DND-41 (cell line): Measurements from ENCODE around the gene BBS5.

ENCODE experiments used
- ATAC-seq: fragments of 200-7000 bp; cut with Tn5 transposase; 3 replicates; pipeline ENCODE4 v1.9.1; 2021; ENCODE audit warnings: low read depth; ENCODE audit not compliant: insufficient read depth
- DNase-seq: peaks from one replicate; pipeline ENCODE4 v3.0.0-alpha.2; 2020
- H2AFZ ChIP-seq: 2 replicates; pipeline ENCODE4 v1.6.0; 2012; ENCODE audit warnings: low read depth, low read length
- H3K27ac ChIP-seq: 2 replicates; pipeline ENCODE4 v1.5.1; 2012; ENCODE audit warnings: low read length, inconsistent platforms
- H3K27me3 ChIP-seq: fragments of 200-600 bp; sonication (generic); 2 replicates; pipeline ENCODE4 v1.6.0; 2012; ENCODE audit warnings: low read length, mild to moderate bottlenecking, inconsistent platforms; ENCODE audit not compliant: insufficient read depth, poor library complexity
- H3K36me3 ChIP-seq: 2 replicates; pipeline ENCODE4 v1.5.1; 2012; ENCODE audit warnings: low read length, inconsistent platforms; ENCODE audit not compliant: insufficient read depth
- H3K4me1 ChIP-seq: 2 replicates; pipeline ENCODE4 v1.5.1; 2012; ENCODE audit warnings: mild to moderate bottlenecking, low read length; ENCODE audit not compliant: insufficient read depth
- H3K4me2 ChIP-seq: 2 replicates; pipeline ENCODE4 v1.6.0; 2012; ENCODE audit warnings: mild to moderate bottlenecking, moderate library complexity, low read length, inconsistent platforms; ENCODE audit not compliant: insufficient read depth
- H3K4me3 ChIP-seq, 2 experiments: fragments of 200-600 bp in 1 of 2; shearing (Covaris generic) in 1 of 2; 2 replicates each; pipeline ENCODE4 v1.5.1; 2012 to 2016; ENCODE audit warnings: inconsistent platforms in 2 of 2, low read length in 2 of 2, mild to moderate bottlenecking in 2 of 2, low read depth in 1 of 2, moderate library complexity in 1 of 2
- H3K79me2 ChIP-seq: 2 replicates; pipeline ENCODE4 v1.6.0; 2012; ENCODE audit warnings: low read length, inconsistent platforms; ENCODE audit not compliant: insufficient read depth
- H3K9ac ChIP-seq: 2 replicates; pipeline ENCODE4 v1.6.0; 2012; ENCODE audit warnings: low read depth, mild to moderate bottlenecking, inconsistent platforms, low read length, moderate library complexity
- H3K9me3 ChIP-seq: 2 replicates; pipeline ENCODE4 v1.5.1; 2012; ENCODE audit warnings: low read length, moderate library complexity, mild to moderate bottlenecking, inconsistent platforms; ENCODE audit not compliant: insufficient read depth, severe bottlenecking
- H4K20me1 ChIP-seq: 2 replicates; pipeline ENCODE4 v1.6.0; 2012; ENCODE audit warnings: low read length; ENCODE audit not compliant: insufficient read depth
- EZH2 ChIP-seq: IDR thresholded peaks from 3 replicates; pipeline ENCODE4 v1.6.1; 2012; ENCODE audit warnings: borderline replicate concordance, low read depth, mild to moderate bottlenecking, moderate library complexity, low read length, inconsistent platforms; ENCODE audit not compliant: severe bottlenecking
- TF ChIP-seq, protein P1 (sequence below): IDR thresholded peaks from 2 replicates; pipeline ENCODE4 v1.5.1; 2012; ENCODE audit warnings: borderline replicate concordance, low read length, moderate library complexity, mild to moderate bottlenecking; ENCODE audit not compliant: poor library complexity, severe bottlenecking; ENCODE audit errors: extremely low read depth

The BBS5 gene

DNA sequence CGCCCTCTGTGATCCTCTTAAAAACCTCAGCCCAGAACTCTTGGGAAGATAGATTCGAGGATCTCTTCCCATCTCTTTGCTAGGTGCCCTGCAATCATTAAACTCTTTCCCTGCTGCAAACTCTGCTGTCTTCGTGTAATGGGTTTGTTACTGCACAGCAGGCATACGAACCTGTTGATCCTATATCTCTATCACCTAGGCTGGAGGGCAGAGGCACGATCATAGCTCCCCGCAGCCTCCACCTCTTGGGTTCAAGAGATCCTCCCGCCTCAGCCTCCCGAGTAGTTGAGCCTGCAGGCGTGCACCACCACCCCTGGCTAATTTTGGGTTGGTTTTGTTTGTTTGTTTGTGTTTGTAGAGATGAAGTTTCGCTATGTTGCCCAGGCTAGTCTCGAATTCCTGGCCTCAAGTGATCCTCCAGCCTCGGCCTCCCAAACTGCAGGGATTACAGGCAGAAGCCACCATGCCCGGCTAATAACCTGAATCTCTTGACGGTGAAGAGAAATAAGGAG is 493 bp upstream of the BBS5 start:
- ATAC-seq: no peak
- Histone ChIP-seq H3K4me2 (peak overlapping the region; percentile 89), H3K9ac (peak overlapping the region; percentile 57), H3K4me3 (peak overlapping the region; percentile 44 to 85; a peak in 3 of 4 replicates), H2AFZ (peak overlapping the region; percentile 93), H3K27me3 (peaks cover 5% of the 10 kb centered on the region), H3K36me3 (no peaks in the 10 kb centered on the region), H3K4me1 (peaks cover 18% of the 10 kb centered on the region), H3K79me2 (no peaks in the 10 kb centered on the region), H3K27ac (0 out of 2 replicates have a peak overlapping the region, but pooled peaks have one; percentile 12), H3K9me3 (no peaks in the 10 kb centered on the region), H4K20me1 (no peaks in the 10 kb centered on the region)
- TF ChIP-seq, protein P1, sequence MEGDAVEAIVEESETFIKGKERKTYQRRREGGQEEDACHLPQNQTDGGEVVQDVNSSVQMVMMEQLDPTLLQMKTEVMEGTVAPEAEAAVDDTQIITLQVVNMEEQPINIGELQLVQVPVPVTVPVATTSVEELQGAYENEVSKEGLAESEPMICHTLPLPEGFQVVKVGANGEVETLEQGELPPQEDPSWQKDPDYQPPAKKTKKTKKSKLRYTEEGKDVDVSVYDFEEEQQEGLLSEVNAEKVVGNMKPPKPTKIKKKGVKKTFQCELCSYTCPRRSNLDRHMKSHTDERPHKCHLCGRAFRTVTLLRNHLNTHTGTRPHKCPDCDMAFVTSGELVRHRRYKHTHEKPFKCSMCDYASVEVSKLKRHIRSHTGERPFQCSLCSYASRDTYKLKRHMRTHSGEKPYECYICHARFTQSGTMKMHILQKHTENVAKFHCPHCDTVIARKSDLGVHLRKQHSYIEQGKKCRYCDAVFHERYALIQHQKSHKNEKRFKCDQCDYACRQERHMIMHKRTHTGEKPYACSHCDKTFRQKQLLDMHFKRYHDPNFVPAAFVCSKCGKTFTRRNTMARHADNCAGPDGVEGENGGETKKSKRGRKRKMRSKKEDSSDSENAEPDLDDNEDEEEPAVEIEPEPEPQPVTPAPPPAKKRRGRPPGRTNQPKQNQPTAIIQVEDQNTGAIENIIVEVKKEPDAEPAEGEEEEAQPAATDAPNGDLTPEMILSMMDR: no peak
- TF ChIP-seq EZH2: no peak
- DNase-seq: no peak

DNA sequence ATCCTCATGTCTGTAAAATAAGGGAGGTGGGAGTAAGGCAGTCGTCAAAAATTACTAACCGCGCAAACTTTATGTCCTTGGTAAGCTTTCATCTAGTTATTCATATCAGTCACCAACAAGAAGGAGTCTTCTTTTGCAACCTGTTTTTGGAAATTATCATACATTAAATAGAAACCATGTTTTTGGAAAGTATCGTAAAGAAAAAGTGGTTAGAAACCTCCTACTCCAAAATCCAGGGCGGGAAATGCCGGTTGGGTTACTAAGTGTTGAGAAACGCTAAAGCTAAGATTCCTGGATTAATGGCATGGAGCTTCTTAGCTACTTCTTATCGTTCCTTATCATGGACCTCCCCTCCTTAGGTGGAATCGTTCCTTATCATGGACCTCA is 778 bp downstream of the BBS5 start:
- peaks cover 5% of the 10 kb centered on the region for H3K27me3 ChIP-seq
- no peak for ATAC-seq
- TF ChIP-seq EZH2: no peak
- TF ChIP-seq, protein P1: no peak

GRCh38 chr2:169485650-169486138 is 6.4 kb downstream of the BBS5 start:
- DNase-seq: no peak
- Histone ChIP-seq H4K20me1 (no peaks in the 10 kb centered on the region), H2AFZ (no peak overlapping the region), H3K4me2 (no peak overlapping the region), H3K79me2 (no peaks in the 10 kb centered on the region), H3K9me3 (no peaks in the 10 kb centered on the region), H3K27me3 (no peaks in the 10 kb centered on the region), H3K9ac (no peak overlapping the region), H3K4me1 (0 out of 2 replicates have a peak, but pooled peaks cover 3% of the 10 kb centered on the region), H3K27ac (no peak overlapping the region), H3K4me3 (no peak overlapping the region), H3K36me3 (no peaks in the 10 kb centered on the region)
- ATAC-seq: no peak
- TF ChIP-seq, protein P1: no peak
- TF ChIP-seq EZH2: no peak

More for the DNA sequence above, 778 bp downstream of the BBS5 start:
- H3K4me1 ChIP-seq: peaks cover 18% of the 10 kb centered on the region
- H3K79me2 ChIP-seq: no peaks in the 10 kb centered on the region
- DNase-seq: no peak
- H2AFZ ChIP-seq: peak overlapping the region; percentile 93
- H3K4me3 ChIP-seq: peak overlapping the region; percentile 44 to 85; a peak in 3 of 4 replicates
- no peak overlapping the region; the same call in 1 of the 2 replicates for H3K27ac ChIP-seq
- no peaks in the 10 kb centered on the region for H3K36me3 ChIP-seq
- H3K4me2 ChIP-seq: peak overlapping the region; percentile 89
- peak overlapping the region; percentile 57 for H3K9ac ChIP-seq
- H4K20me1 ChIP-seq: no peaks in the 10 kb centered on the region
- H3K9me3 ChIP-seq: no peaks in the 10 kb centered on the region

DNA sequence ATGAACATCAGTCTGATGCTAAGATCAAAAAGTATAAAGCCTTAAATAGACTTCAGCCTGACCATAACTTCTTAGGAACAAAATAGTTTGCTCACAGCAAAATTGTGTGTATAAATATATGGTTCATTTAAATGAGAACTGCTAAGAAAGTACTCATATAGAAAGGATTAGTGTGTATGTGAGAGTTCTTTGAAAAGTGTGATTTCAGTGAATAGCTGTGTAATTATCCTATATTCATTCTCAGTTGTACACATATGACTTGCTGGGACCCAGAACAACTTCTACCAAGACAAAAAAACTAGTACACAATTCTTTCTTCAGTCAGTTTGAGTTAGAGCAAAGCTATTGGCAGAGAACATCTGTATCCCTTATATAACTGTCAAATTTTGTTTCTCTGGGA is 7.2 kb downstream of the BBS5 start:
- Histone ChIP-seq H3K9me3 (no peaks in the 10 kb centered on the region), H2AFZ (no peak overlapping the region), H3K27ac (no peak overlapping the region), H3K27me3 (no peaks in the 10 kb centered on the region), H3K36me3 (no peaks in the 10 kb centered on the region), H3K4me1 (no peaks in the 10 kb centered on the region), H3K4me3 (no peak overlapping the region), H3K79me2 (no peaks in the 10 kb centered on the region), H3K4me2 (no peak overlapping the region), H3K9ac (no peak overlapping the region), H4K20me1 (no peaks in the 10 kb centered on the region)
- TF ChIP-seq, protein P1: no peak
- DNase-seq (no peak), ATAC-seq (no peak)
